Adipocyte (in vitro differentiated cells): ENCODE results near the gene ZFP36L2.

Experiments
- DNase-seq: peaks from one replicate; pipeline ENCODE4 v3.0.0-alpha.2; 2015; ENCODE audit warnings: low read depth
- H3K27me3 ChIP-seq: replicated peaks from 2 replicates; pipeline ENCODE4 v1.7.0; 2013; ENCODE audit warnings: mild to moderate bottlenecking, low read length, moderate library complexity; ENCODE audit not compliant: control insufficient read depth, insufficient read depth
- H3K36me3 ChIP-seq: 2 replicates; pipeline ENCODE4 v1.7.0; 2013; ENCODE audit warnings: low read length, mild to moderate bottlenecking, moderate library complexity; ENCODE audit not compliant: control insufficient read depth, insufficient read depth, severe bottlenecking
- H3K4me1 ChIP-seq: 2 replicates; pipeline ENCODE4 v1.7.0; 2013; ENCODE audit warnings: mild to moderate bottlenecking, low read length, moderate library complexity; ENCODE audit not compliant: control insufficient read depth, insufficient read depth
- H3K4me3 ChIP-seq: 2 replicates; pipeline ENCODE4 v1.7.0; 2013; ENCODE audit warnings: mild to moderate bottlenecking, low read length, moderate library complexity
- H3K9ac ChIP-seq: 2 replicates; pipeline ENCODE4 v1.7.0; 2013; ENCODE audit warnings: mild to moderate bottlenecking, low read length, moderate library complexity
- H3K9me3 ChIP-seq: 2 replicates; pipeline ENCODE4 v1.7.0; 2013; ENCODE audit warnings: mild to moderate bottlenecking, low read length, moderate library complexity; ENCODE audit not compliant: control insufficient read depth

The ZFP36L2 gene

GRCh38 chr2:43248621-43249020 lies 22.2 kb upstream of the ZFP36L2 start:
- Histone ChIP-seq H3K9ac (no peak overlapping the region), H3K9me3 (no peaks in the 10 kb centered on the region), H3K27me3 (no peaks in the 10 kb centered on the region), H3K4me1 (peaks cover 17% of the 10 kb centered on the region), H3K36me3 (no peaks in the 10 kb centered on the region), H3K4me3 (no peak overlapping the region)
- DNase-seq: no peak

DNA sequence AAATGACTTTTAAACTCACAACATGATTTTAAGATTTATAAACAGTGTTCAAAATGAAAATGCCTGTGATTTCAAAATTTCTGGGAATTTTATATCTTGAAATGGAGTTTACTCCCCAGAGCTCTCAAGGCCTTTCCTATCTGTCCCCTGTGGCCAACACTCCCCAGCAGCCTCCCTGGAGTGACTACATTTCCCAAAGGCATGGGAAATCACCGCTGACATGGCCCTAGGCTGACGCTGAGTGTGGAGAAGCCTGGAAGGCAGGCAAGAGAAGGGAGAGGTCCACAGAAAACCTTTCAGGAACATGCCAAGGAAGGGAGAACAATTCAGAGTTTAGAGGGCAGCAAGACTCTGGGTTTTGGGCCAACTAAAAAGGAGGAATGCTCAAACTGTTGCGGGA lies 20.2 kb upstream of the ZFP36L2 start:
- H3K9ac ChIP-seq: no peak overlapping the region
- no peaks in the 10 kb centered on the region for H3K36me3 ChIP-seq
- H3K4me1 ChIP-seq: peaks cover 14% of the 10 kb centered on the region
- H3K9me3 ChIP-seq: no peaks in the 10 kb centered on the region
- no peak for DNase-seq
- no peaks in the 10 kb centered on the region for H3K27me3 ChIP-seq
- no peak overlapping the region for H3K4me3 ChIP-seq

- peaks cover 10% of the 10 kb centered on the region for H3K4me1 ChIP-seq
- no peaks in the 10 kb centered on the region for H3K9me3 ChIP-seq
- H3K27me3 ChIP-seq: no peaks in the 10 kb centered on the region
- no peak overlapping the region for H3K9ac ChIP-seq
- DNase-seq: no peak
- H3K36me3 ChIP-seq: no peaks in the 10 kb centered on the region
- no peak overlapping the region for H3K4me3 ChIP-seq
Measured at GRCh38 chr2:43241558-43241957, 15.2 kb upstream of the ZFP36L2 start.

GRCh38 chr2:43240766-43241150 lies 14.4 kb upstream of the ZFP36L2 start:
- no peak for DNase-seq
- no peaks in the 10 kb centered on the region for H3K27me3 ChIP-seq
- no peaks in the 10 kb centered on the region for H3K36me3 ChIP-seq
- H3K9me3 ChIP-seq: no peaks in the 10 kb centered on the region
- H3K9ac ChIP-seq: no peak overlapping the region
- H3K4me1 ChIP-seq: peaks cover 8% of the 10 kb centered on the region
- no peak overlapping the region for H3K4me3 ChIP-seq

DNA sequence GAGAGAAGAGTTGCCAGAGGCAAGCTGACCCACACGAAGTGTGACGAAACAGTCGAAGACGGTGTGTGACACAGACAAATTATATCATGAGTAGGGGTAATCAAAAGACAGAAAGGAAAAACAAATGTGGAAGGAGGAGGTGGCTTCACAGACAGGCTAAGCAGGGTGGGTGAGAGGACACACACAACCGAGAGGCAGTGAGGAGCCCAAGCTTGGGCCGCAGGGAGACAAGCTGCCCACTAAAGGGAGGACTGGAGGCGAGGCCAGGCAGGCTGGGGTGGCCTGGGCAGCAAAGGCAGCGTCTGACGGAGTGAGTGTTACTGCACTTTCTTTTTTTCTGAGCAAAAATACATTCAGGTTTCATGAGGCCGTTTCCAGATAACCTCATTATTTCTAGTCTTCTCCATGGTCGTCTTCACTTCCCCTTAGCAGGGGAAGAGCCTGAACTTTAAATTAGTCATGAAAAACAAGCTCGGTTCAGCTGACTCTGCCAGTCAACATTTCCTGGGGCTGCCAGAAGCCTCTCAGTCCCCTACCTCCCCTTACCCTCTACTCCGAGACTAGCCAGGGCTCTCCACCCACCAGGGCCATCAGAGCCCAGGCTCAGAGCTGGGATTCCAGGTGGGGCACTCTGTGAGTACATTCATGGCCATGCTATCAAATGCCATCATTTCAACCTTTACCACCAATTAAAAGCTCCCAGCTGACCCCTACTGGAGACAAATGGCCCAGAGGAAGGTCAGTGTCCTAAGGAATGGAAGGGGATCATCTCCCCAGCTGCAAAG lies 13.8 kb upstream of the ZFP36L2 start:
- Histone ChIP-seq H3K9me3 (no peaks in the 10 kb centered on the region), H3K27me3 (no peaks in the 10 kb centered on the region), H3K4me1 (peaks cover 8% of the 10 kb centered on the region), H3K9ac (no peak overlapping the region), H3K36me3 (no peaks in the 10 kb centered on the region), H3K4me3 (no peak overlapping the region)
- DNase-seq: no peak

DNA sequence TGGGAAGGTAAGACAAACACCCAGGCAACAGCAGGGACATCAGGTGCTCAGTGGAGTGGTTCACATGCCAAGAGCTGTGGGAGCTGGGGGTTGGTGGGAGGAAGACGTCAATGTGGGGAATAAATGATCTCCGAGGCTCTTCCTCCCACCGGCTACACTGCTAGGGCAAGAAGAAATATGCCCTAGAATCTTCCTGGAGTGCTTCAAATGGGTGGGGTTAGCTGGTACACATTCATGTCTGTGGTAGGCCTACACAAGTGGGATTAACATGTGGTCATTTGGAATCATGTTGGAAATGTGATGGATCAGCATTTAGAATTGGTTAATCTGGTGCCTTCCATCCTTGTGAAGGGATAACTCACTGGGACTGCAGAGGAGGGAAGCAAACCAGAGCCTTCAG lies 12.4 kb upstream of the ZFP36L2 start:
- peaks cover 8% of the 10 kb centered on the region for H3K4me1 ChIP-seq
- no peaks in the 10 kb centered on the region for H3K27me3 ChIP-seq
- no peak overlapping the region for H3K4me3 ChIP-seq
- DNase-seq: no peak
- H3K9me3 ChIP-seq: no peaks in the 10 kb centered on the region
- H3K9ac ChIP-seq: no peak overlapping the region
- H3K36me3 ChIP-seq: no peaks in the 10 kb centered on the region

- Histone ChIP-seq H3K36me3 (no peaks in the 10 kb centered on the region), H3K4me1 (peaks cover 8% of the 10 kb centered on the region), H3K9me3 (no peaks in the 10 kb centered on the region), H3K27me3 (no peaks in the 10 kb centered on the region), H3K4me3 (peak overlapping the region; percentile 41), H3K9ac (no peak overlapping the region)
- peak; percentile 7 for DNase-seq
Measured at GRCh38 chr2:43238176-43238575, 11.8 kb upstream of the ZFP36L2 start.

GRCh38 chr2:43233218-43234212 lies 7.1 kb upstream of the ZFP36L2 start:
- peaks cover 12% of the 10 kb centered on the region for H3K36me3 ChIP-seq
- no peak for DNase-seq
- H3K4me1 ChIP-seq: peaks cover 14% of the 10 kb centered on the region
- no peak overlapping the region for H3K9ac ChIP-seq
- H3K4me3 ChIP-seq: no peak overlapping the region
- H3K27me3 ChIP-seq: no peaks in the 10 kb centered on the region
- H3K9me3 ChIP-seq: no peaks in the 10 kb centered on the region

GRCh38 chr2:43230951-43231827 lies 4.8 kb upstream of the ZFP36L2 start:
- no peaks in the 10 kb centered on the region for H3K27me3 ChIP-seq
- H3K4me1 ChIP-seq: peaks cover 22% of the 10 kb centered on the region
- DNase-seq: no peak
- H3K36me3 ChIP-seq: peaks cover 12% of the 10 kb centered on the region
- H3K4me3 ChIP-seq: no peak overlapping the region
- no peak overlapping the region for H3K9ac ChIP-seq
- no peaks in the 10 kb centered on the region for H3K9me3 ChIP-seq

- no peak overlapping the region for H3K4me3 ChIP-seq
- DNase-seq: no peak
Measured at GRCh38 chr2:43230351-43230885, 4.0 kb upstream of the ZFP36L2 start.

More at GRCh38 chr2:43230351-43230885, 4.0 kb upstream of the ZFP36L2 start:
- no peaks in the 10 kb centered on the region for H3K27me3 ChIP-seq
- H3K4me1 ChIP-seq: peaks cover 22% of the 10 kb centered on the region
- H3K36me3 ChIP-seq: peaks cover 12% of the 10 kb centered on the region
- no peaks in the 10 kb centered on the region for H3K9me3 ChIP-seq
- peak overlapping the region; percentile 51 for H3K9ac ChIP-seq
